Activated CD8-positive, alpha-beta memory T cell treated with anti-CD3 and anti-CD28 coated beads for 36 hours (primary cell): ENCODE results near the gene CFAP221. TPM values are rescaled to one million over a fixed set of nuclear protein-coding genes. Genes with fewer than 3 reads are reported as not detected.
"Not testable (repeated sequence)": the region's sequence is repeated elsewhere in the genome, so short reads cannot be mapped to it uniquely, and the experiment has no call there.

ENCODE experiments used
- CTCF ChIA-PET: fragments of 350-600 bp; sonication (Branson Sonifier 250); formaldehyde crosslinking; loops from one replicate; lab custom pipeline; 2021; ENCODE audit warnings: antibody characterized with exemption; lab: Charles Lee
- POLR2A ChIA-PET: fragments of 350-600 bp; sonication (Branson Sonifier 250); formaldehyde crosslinking; loops from one replicate; lab custom pipeline; 2021; ENCODE audit warnings: antibody characterized with exemption; lab: Charles Lee
- total RNA-seq, 2 experiments: library from RNA; stranded (reverse); gene quantifications; one replicate each; pipeline ENCODE4 v1.2.3, GENCODE V29; 2021

CFAP221 gene
- total RNA-seq, 2 experiments from 2014 or later = not detected

GRCh38 chr2:119579424-119580295, 35.4 kb downstream of the CFAP221 start:
- POLR2A ChIA-PET = no interaction called here
- CTCF ChIA-PET = no interaction called here

GRCh38 chr2:119580550-119581072, 36.4 kb downstream of the CFAP221 start:
- ChIA-PET POLR2A (no interaction called here), CTCF (no interaction called here)

GRCh38 chr2:119583291-119583690, 39.0 kb downstream of the CFAP221 start:
- ChIA-PET CTCF (no interaction called here), POLR2A (no interaction called here)

GRCh38 chr2:119584469-119584868, 40.2 kb downstream of the CFAP221 start:
- ChIA-PET POLR2A (no interaction called here), CTCF (no interaction called here)

- ChIA-PET POLR2A (no interaction called here), CTCF (no interaction called here)
Measured at GRCh38 chr2:119586085-119586484, 41.8 kb downstream of the CFAP221 start.

- ChIA-PET CTCF (no interaction called here), POLR2A (no interaction called here)
Measured at GRCh38 chr2:119590873-119591272, 46.6 kb downstream of the CFAP221 start.

- ChIA-PET POLR2A (no interaction called here), CTCF (no interaction called here)
Measured at GRCh38 chr2:119591523-119591922, 47.3 kb downstream of the CFAP221 start.

GRCh38 chr2:119592436-119592835, 48.2 kb downstream of the CFAP221 start:
- POLR2A ChIA-PET = no interaction called here
- CTCF ChIA-PET = no interaction called here

- POLR2A ChIA-PET = no interaction called here
Measured at GRCh38 chr2:119596638-119597037, 52.4 kb downstream of the CFAP221 start.

GRCh38 chr2:119598596-119599263, 54.5 kb downstream of the CFAP221 start:
- CTCF ChIA-PET = no interaction called here
- POLR2A ChIA-PET = no interaction called here

More at GRCh38 chr2:119596638-119597037, 52.4 kb downstream of the CFAP221 start:
- CTCF ChIA-PET = no interaction called here

GRCh38 chr2:119599384-119599783, 55.1 kb downstream of the CFAP221 start:
- CTCF ChIA-PET = no interaction called here
- POLR2A ChIA-PET = no interaction called here

- ChIA-PET POLR2A (no interaction called here), CTCF (no interaction called here)
Measured at GRCh38 chr2:119605096-119605495, 60.8 kb downstream of the CFAP221 start.

GRCh38 chr2:119606674-119607073, 62.4 kb downstream of the CFAP221 start:
- CTCF ChIA-PET = no interaction called here
- POLR2A ChIA-PET = no interaction called here

GRCh38 chr2:119608553-119608952, 64.3 kb downstream of the CFAP221 start:
- POLR2A ChIA-PET = no interaction called here
- CTCF ChIA-PET = no interaction called here

- ChIA-PET POLR2A (no interaction called here), CTCF (no interaction called here)
Measured at GRCh38 chr2:119609337-119609736, 65.1 kb downstream of the CFAP221 start.

- POLR2A ChIA-PET, CTCF ChIA-PET: not testable (repeated sequence)
Measured at GRCh38 chr2:119614140-119614539, 69.9 kb downstream of the CFAP221 start.

- POLR2A ChIA-PET = no interaction called here
- CTCF ChIA-PET = no interaction called here
Measured at GRCh38 chr2:119616421-119616820, 72.2 kb downstream of the CFAP221 start.

- POLR2A ChIA-PET = no interaction called here
Measured at GRCh38 chr2:119617455-119617854, 73.2 kb downstream of the CFAP221 start.

GRCh38 chr2:119618725-119619124, 74.5 kb downstream of the CFAP221 start:
- CTCF ChIA-PET, POLR2A ChIA-PET: not testable (repeated sequence)

More at GRCh38 chr2:119617455-119617854, 73.2 kb downstream of the CFAP221 start:
- CTCF ChIA-PET = interaction anchor here (0.6 kb wide), 1 partner anchor 124 kb away, joined by 4 read pairs; no protein-coding TSS in a partner anchor

- CTCF ChIA-PET = no interaction called here
- POLR2A ChIA-PET = no interaction called here
Measured at GRCh38 chr2:119625226-119625625, 81.0 kb downstream of the CFAP221 start.
